ENCODE data around the gene ZFAND3.

The ZFAND3 gene

DNA sequence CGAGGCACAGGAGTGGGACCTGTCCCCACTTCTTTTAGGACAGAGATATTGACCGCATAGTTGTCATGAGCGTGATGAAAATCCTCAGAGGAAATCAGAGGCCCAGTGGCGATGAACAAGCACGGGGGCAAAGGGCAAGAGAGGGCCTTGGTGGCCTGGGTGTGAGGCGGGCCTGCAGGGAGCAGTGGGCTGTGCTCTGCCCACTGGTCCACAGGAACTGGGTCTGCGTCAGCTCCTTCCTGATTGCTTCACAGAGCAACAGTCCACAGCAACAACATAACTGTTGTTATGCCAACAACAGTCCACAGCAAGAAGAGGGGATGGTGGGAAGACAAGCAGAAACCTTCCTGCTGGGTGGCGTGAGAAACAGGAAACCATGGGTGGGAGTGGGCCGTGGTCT lies 335.6 kb downstream of the ZFAND3 start:
- DNase-seq (ENCODE audit: low read depth): no peak

DNA sequence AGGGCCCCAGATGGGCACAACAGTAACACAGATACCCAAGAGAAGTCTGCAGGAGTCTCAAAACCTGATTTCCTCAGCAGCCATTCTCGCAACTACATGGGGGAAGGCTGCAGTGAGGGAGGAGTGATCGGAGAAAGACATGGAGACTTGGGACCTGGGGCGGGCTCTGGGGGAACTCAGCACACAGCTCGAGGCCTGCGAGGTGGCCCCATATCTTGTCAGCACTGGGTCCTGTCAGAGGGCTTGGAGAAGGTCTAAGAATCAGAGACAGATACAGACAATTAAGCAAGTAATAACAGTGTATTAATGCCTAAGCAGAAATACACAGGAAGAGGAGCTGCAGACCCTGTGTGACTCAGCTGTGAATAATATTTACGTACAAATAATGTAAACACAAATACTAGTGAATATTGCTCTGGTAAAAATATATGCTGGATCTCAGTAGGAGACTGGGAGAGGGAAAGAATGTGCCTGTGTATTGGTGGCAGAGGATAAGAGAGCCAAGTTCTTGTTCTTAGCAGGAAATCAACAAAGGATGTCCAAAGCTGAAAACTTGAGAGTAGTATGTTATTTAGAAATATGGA lies 336.2 kb downstream of the ZFAND3 start:
- DNase-seq (ENCODE audit: low read depth): no peak

DNA sequence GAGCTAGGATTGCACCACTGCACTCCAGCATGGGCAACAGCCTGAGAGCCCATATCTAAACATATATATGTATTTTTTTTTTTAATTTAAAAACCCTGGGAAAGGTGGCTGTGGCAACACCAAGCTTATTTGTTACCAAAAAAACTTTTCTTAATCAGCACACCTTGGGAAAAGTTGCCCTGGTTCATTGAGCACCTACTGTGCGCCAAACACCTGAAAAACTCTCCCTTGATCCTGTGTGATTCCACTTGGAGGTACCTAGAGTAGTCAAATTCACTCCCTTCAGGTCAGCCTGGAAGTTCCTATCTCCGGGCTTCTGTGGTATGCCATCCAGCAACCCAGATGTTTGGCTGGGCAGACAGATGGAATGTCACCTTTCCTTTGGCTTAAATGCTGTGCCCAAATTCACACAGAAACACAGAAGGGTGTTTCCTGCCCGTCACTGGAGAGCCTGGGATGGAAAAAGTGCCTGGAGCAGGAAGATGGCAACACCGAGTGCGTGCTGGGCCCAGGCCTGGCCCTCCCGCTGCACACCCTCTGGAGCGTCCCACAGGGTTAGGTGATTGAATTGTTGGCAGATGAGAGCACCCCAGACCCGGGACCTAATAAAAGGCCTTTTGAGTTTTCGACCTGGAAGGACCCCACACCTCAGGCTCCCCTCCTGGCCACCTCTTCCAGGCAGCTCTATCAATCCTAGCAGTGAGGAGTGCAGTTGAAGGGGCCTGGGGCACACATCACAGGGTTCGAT lies 337.5 kb downstream of the ZFAND3 start:
- no peak for DNase-seq (ENCODE audit: low read depth)

DNA sequence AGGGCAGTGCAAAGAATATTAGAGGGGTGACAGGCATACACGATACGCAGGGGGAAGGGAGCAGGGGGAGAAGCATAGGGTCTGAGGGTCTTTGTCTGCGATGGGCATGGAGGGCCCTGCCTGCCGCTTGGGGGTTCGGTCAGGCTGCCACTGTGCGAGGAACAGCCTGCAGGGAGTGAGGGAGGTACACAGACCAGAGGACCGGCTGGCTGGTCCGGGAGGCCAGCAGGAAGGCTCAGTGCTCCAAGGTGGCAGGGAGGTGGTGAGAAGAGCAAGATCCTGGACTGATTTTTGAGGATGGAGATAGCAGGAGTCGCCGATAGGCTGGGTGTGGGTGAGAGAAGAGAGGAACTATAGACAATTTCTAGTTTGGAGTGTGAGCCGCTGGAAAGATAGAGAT lies 338.4 kb downstream of the ZFAND3 start:
- DNase-seq (ENCODE audit: low read depth): no peak

GRCh38 chr6:38158762-38159350 lies 339.3 kb downstream of the ZFAND3 start:
- no peak for DNase-seq (ENCODE audit: low read depth)

DNA sequence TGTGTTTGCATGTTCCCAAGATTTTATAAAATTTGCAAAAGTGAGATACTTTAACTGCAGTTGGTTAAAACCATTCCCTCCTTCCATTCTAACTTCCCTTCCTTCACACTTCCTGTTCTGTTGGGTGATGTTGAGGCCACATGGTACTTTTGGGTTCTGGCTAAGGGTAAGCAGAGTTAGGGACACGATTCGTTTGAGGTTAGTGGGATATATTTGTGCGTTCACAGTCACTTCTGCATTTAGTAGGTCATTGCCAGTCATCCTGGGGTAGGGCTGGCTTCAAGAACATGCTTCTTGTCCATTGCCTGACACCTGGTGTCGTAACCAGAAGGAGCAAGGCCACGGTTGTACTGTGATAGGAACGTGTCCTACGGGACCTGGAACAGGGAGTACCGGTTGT lies 340.1 kb downstream of the ZFAND3 start:
- DNase-seq (ENCODE audit: low read depth): no peak

DNA sequence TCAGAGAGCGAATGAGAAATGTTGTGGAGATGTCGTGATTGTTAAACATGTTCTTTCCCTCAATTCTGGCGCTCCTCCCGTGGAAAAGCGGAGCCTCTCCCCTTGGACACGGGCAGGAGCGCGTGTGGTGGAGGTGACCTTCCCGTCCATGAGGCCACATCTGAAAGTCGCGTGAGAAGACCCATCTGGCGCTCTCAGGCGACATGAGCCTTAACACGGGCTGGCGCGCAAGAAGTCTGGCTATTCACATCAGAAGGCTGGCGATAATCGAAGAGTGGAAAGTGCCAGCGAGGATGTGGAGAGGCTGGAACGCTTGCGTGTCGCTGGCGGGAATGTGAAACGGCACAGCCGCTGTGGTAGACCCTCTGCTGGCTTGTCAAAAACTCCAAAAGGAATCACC lies 341.3 kb downstream of the ZFAND3 start:
- DNase-seq (ENCODE audit: low read depth): no peak

DNA sequence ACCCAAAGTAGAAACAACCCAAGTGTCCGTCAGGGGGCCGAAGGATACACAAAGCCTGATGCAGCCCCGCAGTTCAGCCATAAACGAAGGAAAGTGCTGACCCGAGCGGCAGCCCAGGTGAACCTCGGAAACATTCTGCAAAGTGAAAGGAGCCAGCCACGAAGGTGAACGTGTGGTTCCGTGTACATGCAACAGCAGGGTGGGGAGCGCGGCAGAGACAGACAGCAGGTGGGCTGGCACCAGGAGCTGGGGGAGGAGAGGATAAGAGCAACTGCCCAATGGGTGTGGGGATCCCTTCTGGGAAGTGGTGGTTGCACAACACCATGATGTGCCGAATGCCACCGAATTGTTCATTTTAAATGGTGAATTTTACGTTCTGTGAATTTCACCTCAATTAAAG lies 341.8 kb downstream of the ZFAND3 start:
- no peak for DNase-seq (ENCODE audit: low read depth)

DNA sequence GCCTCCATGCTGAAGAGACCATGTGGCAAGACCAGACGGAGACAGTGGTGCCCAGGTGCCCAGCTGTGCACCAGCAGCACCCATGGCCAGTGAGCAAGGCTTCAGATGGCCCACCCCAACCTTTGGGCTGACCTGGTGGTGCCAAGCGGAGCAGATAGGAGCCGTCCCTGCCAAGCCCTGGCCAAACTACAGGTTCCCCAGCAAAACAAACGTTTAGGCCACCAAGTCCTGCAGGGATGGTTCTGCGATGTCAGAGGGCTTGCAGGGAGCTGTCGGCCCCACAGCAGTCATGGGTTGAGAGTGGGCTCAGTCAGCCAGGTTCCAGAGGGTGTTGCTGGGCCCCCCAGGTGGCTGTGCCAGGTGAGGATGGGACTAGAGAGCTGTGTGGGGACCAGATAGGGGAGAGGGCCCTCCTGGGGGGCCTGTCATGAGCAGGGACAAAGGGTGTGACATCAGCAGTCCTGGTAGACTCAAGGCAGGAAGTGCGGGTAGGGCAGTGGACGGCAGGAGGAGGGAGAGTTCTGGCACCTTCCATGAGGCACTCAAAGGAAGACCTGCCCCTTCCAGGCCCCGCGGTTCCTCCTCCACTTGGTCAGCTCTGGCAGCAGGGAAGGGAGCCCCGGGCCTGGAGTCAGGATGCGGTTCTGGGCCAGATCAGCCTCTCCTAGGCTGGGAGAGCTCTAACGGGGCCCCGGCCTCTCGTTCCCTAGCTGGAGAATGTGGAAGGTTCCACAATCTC lies 342.4 kb downstream of the ZFAND3 start:
- DNase-seq (ENCODE audit: low read depth): no peak

DNA sequence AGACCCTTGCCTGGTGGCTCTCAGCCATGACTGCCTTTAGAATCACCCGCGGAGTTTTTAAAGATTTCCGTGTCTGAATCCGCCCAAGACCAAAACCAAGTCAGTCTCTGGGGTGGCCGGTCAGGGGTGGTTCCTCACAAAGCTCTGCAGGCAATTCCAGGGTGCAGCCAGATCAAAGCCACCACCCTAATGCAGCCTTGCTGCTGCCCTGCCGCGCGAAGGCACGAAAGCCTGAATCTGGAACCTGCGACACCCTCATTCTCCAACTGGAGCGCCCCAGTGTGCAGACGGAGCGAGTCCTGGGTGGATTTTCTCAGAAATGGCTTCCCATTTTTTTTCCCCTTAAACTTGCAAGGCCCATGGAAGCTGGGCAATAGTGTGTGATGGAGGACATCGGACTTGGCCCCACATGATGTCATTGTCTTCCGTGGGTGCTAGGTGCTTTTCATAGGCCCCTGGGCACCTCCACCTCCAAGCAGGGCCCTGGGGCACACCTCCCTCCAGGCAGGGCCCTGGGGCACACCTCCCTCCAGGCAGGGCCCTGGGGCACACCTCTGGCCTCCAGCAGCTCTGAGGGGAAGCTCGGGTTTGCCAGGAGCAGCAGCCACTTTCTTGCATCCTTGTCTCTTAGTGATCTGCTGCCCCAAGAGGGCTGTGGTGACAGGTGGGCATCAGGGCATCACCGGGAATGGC lies 343.1 kb downstream of the ZFAND3 start:
- DNase-seq (ENCODE audit: low read depth): no peak

- no peak for DNase-seq (ENCODE audit: low read depth)
Measured at GRCh38 chr6:38163186-38164130, 343.9 kb downstream of the ZFAND3 start.

DNA sequence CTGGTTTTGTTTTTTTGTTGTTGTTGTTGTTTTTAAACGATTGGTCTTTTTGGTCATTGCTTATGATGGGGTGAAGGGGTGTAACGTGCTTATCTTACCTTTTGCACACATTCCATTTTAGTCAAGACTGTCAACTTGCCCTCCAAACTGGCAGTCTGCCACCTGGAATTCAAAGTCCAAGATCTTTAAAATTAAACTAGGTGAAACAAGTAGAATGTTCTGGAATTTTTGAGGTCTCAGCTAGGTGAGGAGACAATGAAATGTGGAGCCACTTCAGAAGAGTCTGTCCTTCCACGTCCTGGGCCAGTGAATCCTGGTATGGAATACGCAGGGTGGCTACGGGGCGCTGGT lies 344.6 kb downstream of the ZFAND3 start:
- no peak for DNase-seq (ENCODE audit: low read depth)

DNA sequence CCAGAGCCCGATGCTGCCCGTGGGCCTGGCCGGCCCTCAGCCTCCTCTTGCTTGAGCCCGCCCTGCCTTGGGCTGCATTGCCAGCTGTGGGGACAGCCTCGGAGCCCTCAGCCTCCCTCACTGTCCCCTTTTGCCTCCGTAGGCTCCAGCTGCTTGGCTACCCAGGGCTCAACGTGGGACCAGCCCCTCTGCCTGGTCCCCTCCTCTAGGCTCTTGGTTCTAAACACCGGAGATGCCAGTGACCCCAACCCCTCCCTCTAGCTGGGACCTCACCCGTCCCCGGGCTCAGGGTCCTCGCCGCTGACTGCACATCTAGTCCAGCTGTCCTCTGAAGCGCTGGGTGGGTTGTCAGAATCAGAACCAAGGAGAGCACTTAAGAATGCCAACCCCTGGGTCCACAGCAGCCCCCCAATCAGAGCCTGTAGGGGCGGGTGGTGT lies 345.2 kb downstream of the ZFAND3 start:
- DNase-seq (ENCODE audit: low read depth): no peak

GRCh38 chr6:38166411-38167240 lies 347.1 kb downstream of the ZFAND3 start:
- no peak for DNase-seq (ENCODE audit: low read depth)

GRCh38 chr6:38167598-38167997 lies 348.1 kb downstream of the ZFAND3 start:
- no peak for DNase-seq (ENCODE audit: low read depth)

DNA sequence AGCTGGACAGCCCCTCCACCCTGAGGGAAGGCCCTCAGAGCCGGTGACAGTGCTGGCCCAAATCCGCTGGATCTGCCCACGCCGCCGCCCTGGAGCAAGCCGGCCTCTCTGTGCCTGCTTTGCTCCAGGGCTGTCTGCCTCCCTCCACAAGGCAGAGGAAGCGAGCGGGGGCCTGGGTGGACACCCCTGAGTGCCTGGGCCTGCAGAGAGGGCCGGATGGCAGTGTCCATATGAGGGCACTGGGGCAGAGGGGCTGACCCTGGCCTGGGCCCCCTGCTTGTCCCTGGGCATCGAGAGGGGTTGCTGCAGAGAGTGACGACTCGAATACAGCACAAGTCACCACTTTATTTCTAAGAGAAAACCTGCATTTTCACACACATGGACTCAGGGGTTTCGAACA lies 348.6 kb downstream of the ZFAND3 start:
- no peak for DNase-seq (ENCODE audit: low read depth)

DNA sequence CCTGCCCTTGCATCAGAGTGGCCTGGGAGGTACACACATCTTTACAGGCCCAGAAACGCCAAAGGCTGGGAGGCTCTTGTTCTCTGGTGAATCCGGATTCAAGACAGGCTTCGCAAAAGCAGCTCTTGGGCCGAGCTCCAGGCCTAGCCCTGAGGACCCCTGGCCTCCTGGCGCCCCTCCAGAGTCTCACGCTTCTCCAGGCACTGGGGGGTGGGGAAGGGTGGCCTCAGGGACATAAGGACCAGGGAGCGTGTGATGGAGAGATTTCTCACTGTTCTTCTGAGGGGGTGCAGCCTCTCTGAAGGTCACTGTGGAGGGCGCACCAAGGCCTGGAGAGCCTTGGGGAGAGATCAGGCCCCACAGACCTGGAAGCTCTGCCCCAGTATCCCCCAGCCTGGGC lies 349.2 kb downstream of the ZFAND3 start:
- no peak for DNase-seq (ENCODE audit: low read depth)

- no peak for DNase-seq (ENCODE audit: low read depth)
Measured at GRCh38 chr6:38169221-38169976, 349.9 kb downstream of the ZFAND3 start.

GRCh38 chr6:38169977-38170526 lies 350.5 kb downstream of the ZFAND3 start:
- DNase-seq (ENCODE audit: low read depth): no peak
